MV-4-11 (cell line): ENCODE data around the gene RCOR1.

Source experiments
- DNase-seq: peaks from one replicate; lab custom pipeline; 2025; lab: John Stamatoyannopoulos, UW

The RCOR1 gene

GRCh38 chr14:102726191-102726949 is 133.9 kb downstream of the RCOR1 start:
- DNase-seq = no peak

GRCh38 chr14:102727336-102728095 is 135.1 kb downstream of the RCOR1 start:
- no peak for DNase-seq

DNA sequence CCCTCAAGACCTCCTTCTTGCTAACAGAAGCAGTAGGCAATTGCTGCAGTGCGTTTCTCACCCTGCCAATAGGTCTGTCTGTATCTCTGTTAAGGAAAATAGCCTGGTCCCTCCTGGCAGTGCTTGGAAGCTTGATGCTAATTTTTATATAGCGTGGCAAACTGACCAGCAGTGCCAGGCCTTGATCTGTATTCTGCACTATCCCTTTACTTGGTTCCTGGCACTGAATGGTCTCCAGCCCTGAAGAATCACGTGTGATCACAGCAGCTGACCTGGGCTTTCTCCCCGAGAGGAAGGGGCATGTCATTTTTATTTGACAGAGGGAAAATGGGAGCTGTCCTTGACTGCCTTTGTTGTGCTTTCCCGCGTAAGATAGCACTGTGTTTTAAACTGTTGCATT is 136.1 kb downstream of the RCOR1 start:
- DNase-seq = no peak

- DNase-seq = peak; percentile 25
Measured at GRCh38 chr14:102729268-102729667, 136.8 kb downstream of the RCOR1 start.

DNA sequence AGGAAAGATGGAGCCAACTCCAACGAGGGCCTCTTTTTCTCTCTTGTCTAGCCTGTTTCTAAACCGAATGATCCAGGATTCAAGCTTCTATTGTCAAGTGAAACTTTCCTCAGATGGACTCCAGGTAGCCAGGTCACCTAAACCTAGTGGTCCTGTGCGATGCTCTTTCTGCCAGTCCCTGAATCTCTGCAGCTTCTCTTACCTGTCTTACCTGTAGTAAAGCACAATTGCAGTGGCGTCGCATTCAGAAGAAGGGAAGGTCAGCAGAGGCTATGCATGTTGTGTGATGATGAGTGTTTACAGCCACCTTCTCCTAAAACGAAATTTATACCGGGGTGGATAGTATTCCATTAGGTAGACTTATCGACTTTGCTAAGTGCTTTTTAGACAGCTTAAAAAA is 137.4 kb downstream of the RCOR1 start:
- DNase-seq = no peak

GRCh38 chr14:102731101-102731870 is 138.8 kb downstream of the RCOR1 start:
- DNase-seq = no peak

DNA sequence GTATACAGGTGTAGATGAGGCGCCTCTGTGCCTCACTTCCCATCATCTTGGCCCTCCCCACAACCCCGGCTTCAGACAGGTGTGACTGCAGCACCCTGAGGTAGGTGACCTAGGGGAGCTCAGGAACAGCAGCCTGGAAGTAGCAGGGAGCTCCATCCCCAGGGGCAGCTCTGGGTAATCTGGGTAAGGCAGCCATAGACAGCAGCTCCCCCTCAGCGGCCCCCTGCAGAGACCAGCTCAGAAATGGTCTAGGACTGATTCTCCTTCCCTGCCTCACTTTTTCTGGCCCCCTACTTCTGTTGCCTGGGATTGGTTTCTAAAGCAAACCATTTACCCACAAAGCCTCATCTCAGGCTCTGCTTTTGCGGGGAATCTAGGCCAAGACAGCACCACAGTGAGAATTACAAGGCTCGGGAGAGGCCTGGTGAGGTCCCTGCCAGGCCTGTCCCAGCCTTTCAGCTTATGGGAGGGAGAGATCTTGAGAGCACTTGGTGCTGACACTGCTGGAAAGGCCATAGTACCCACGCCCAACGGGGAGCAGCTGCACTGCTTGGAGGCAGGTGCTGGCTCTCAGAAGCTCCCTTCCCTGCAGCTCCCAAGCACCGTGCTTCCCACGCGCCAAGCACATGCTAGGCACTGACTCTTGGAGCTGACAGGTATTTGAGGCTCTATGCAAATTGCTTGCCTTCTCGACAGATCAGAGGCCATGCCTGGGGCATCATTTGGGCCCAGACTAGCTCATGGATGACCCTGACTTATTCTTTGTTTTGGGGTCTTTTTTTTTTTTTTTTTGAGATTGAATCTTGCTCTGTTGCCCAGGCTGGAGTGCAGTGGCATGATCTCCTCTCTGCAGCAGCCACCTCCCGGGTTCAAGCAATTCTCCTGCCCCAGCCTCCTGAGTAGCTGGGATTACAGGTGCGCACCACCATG is 139.7 kb downstream of the RCOR1 start:
- DNase-seq = no peak

- no peak for DNase-seq
Measured at GRCh38 chr14:102732924-102733323, 140.5 kb downstream of the RCOR1 start.

DNA sequence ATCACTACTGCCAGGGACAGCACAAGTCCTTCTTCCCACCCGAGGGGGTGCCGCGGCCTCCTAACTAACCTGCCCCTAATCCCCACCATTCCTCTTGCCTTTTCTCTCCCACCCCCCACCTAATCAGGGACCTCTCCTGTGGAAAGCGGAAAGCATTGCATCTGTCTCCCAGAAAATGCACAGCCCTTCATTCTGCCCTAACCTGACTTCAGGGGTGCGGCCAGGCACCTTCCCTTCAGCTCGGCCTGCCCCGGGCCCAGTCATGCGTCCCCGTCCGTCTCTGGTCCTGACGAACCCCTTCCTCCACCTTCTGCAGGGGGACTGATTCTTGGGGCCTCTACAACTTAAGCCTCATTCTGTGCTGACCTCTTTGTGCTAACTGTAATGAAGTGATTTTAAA is 140.9 kb downstream of the RCOR1 start:
- DNase-seq = no peak

DNA sequence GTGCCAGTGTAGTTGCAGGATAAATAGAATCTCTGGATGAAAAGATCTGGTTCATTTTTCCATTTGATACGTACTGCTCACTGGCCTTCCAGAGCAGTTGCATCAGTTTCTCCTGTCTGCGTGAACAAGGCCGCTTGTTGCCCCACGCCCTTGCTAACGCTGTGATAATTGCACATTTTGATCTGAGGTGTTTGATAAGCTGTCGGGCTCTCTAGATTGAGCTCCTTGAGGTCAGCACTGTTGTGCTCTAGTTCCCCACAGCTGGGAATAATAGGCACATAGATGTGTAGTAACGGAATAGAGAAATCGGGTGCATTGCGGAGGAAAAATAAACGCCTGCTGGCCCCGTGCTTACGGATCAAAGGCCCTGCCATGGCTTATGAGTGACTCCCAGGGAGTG is 142.0 kb downstream of the RCOR1 start:
- DNase-seq = no peak

GRCh38 chr14:102736956-102737355 is 144.5 kb downstream of the RCOR1 start:
- DNase-seq = no peak

DNA sequence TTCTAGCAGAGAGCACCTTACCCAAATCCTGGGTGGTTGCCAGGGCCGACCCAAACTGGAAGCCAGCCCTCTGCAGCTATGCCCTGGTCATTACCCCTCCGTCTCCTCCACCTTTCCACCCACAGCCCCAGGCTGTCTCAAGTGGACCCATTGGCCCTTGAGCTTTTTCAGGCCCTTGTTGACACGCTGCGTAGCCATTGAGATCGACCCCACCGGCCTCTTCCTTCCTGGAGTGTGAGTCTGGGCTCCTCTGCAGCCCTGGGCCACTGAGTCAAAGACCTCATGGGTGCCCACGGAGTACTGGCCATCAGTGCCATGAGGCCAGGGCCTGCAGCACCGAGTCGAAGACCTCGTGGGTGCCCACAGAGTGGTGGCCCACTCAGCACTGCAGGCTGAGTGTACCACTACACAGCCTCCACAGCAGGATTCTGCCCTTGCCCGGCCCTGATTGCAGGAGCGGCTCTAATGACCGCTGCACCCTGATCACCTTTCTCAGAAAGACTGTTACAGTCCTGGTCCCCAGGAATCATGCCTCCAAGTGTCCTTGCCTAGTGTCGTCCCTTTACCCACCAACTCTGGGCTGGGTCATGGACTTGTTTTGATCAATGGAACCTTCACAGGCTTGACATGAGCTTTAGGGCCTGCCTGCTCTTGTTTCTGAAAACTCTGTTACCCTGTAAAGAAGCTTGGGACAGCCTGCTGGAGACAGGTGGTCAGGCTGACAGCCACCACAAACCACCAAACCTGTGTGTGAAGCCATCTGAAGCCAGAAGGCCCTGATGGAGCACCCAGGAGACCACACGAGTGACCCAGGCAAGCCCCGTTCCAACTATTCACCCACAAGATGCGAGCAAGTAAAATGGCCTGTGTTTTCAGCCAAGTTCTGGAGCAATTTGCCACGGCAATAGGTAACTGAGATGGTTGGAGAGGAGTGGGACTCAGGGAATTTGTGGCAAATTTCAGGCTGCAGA is 145.2 kb downstream of the RCOR1 start:
- no peak for DNase-seq

GRCh38 chr14:102738373-102739189 is 146.1 kb downstream of the RCOR1 start:
- DNase-seq = no peak

DNA sequence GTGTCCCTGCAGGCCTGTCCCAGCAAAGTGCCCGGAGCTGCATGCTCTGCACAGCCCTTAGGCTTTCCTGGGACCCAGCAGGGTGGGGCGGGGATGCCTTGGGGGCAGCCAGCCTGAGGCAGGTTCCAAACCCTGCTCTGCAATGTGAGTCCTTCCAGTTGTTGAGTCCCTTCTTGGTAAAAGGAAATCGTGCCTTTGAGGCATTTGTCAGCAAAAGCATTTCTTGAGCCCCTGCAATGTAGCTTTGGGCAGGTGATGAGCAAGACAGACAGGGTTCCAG is 146.7 kb downstream of the RCOR1 start:
- DNase-seq = no peak

DNA sequence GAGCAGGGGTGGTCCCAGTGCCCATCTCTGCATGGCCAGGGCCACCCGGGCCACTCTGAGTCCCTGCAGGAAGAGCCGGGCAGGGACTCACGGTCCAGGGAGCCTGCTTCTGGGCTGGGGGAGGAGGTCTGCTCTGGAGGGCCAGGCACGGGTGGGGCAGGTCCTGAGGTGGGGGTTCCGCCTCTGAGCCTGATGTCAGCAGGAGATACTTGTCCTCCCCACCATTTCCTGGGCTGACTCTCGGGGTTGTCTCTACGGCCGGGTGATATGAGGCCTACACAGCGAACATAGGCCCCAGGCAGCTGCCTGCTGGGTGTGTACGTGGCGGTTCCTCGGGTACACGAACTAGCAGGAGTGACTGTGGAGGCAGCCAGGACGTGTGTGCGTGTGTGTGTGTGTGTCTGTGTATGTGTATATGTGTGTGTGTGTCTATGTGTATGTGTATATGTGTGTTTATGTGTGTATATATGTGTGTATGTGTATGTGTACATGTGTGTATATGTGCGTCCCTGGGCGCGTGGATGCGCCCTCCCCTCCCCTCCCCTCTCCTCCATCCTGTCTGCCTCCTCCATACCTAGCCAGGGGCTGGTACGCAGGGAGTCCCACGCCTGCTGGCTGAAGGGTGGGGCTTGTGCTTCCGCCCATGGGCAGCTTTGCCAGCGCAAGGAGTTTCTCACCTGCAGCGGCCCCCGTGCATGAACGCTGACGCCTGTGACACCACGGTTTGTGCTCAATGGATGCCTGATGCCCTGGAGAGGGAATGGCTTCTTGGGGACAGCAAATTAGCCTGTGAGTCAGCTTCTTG is 154.4 kb downstream of the RCOR1 start:
- no peak for DNase-seq

- no peak for DNase-seq
Measured at GRCh38 chr14:102748806-102749205, 156.4 kb downstream of the RCOR1 start.

- no peak for DNase-seq
Measured at GRCh38 chr14:102749393-102750305, 157.2 kb downstream of the RCOR1 start.

GRCh38 chr14:102750376-102750775 is 157.9 kb downstream of the RCOR1 start:
- no peak for DNase-seq
